HCT116 (cell line): ENCODE data around the gene OXCT2. TPM values are rescaled to one million over a fixed set of nuclear protein-coding genes. Genes with fewer than 3 reads are reported as not detected.
A peak's percentile ranks its signal among the peaks of the same experiment; 100 is the strongest.

Source experiments
- ATAC-seq: fragments of 200-7000 bp; cut with Tn5 transposase; 2 replicates; pipeline ENCODE4 v1.9.1; 2020; ENCODE audit warnings: mild to moderate bottlenecking, moderate library complexity
- BruUV-seq: library from RNA; stranded (reverse); fragments of 400-500 nt; replicated peaks from 2 replicates; lab custom pipeline; 2021; lab: Mats Ljungman, UMichigan
- CTCF ChIA-PET: fragments of 300-600 bp; sonication (Branson Sonifier 250); formaldehyde crosslinking; loops from one replicate; lab custom pipeline; 2021; ENCODE audit warnings: antibody characterized with exemption; lab: Charles Lee
- POLR2A ChIA-PET: fragments of 300-600, 350-600 bp; sonication (Branson Sonifier 250); formaldehyde crosslinking; loops from one replicate; lab custom pipeline; 2021; ENCODE audit warnings: antibody characterized with exemption; lab: Charles Lee
- RAD21 ChIA-PET, 2 experiments: fragments of 300-600 bp; sonication (Branson Sonifier 250); formaldehyde crosslinking; loops; one replicate each; lab custom pipeline; 2023; ENCODE audit warnings: low total read pairs in 2 of 2; ENCODE audit not compliant: uncharacterized antibody in 2 of 2, unreplicated experiment in 2 of 2, low non-redundant PET in 1 of 2; lab: Charles Lee
- DNase-seq: peaks from one replicate; pipeline ENCODE4 v3.0.0-alpha.2; 2010; ENCODE audit warnings: low read depth, low spot score
- H2AFZ ChIP-seq: fragments of 200-600 bp; shearing (Covaris generic), sonication (generic); 2 replicates; pipeline ENCODE4 v1.6.1; 2017; ENCODE audit warnings: low read depth, mixed run types, mixed read lengths, antibody characterized with exemption, low read length; ENCODE audit not compliant: poor library complexity, severe bottlenecking
- H3K27ac ChIP-seq: 2 replicates; pipeline ENCODE4 v1.5.1; 2012; ENCODE audit warnings: low read depth, low read length
- H3K27me3 ChIP-seq: fragments of 200-600 bp; sonication (generic); 2 replicates; pipeline ENCODE4 v1.6.1; 2016; ENCODE audit warnings: mixed run types, low read length, mixed read lengths; ENCODE audit not compliant: insufficient read depth
- H3K36me3 ChIP-seq, 2 experiments: fragments of 200-500 bp in 1 of 2; fragments of 200-600 bp in 1 of 2; sonication (Bioruptor generic) in 1 of 2; sonication (generic) in 1 of 2; 2 replicates each; pipeline versions ENCODE4 v1.5.1 to v1.6.1; 2014 to 2016; ENCODE audit warnings: low read length in 2 of 2, inconsistent platforms in 1 of 2, mixed read lengths in 1 of 2, mixed run types in 1 of 2; ENCODE audit not compliant: insufficient read depth in 2 of 2, control insufficient read depth in 1 of 2
- H3K4me1 ChIP-seq, 2 experiments: fragments of 200-600 bp in 1 of 2; sonication (generic) in 1 of 2; 2 replicates each; pipeline versions ENCODE4 v1.5.1 to v1.6.1; 2012 to 2017; ENCODE audit warnings: low read length in 2 of 2, inconsistent platforms in 1 of 2, mild to moderate bottlenecking in 1 of 2, mixed read lengths in 1 of 2, mixed run types in 1 of 2, moderate library complexity in 1 of 2; ENCODE audit not compliant: insufficient read depth in 2 of 2, control insufficient read depth in 1 of 2
- H3K4me2 ChIP-seq: fragments of 200-600 bp; sonication (generic); 2 replicates; pipeline ENCODE4 v1.6.1; 2017; ENCODE audit warnings: mixed run types, low read length, mixed read lengths
- H3K4me3 ChIP-seq, 2 experiments: fragments of 200-600 bp in 1 of 2; sonication (generic) in 1 of 2; replicated peaks in 1 of 2; 2 replicates each; pipeline ENCODE4 v1.5.1; 2011 to 2016; ENCODE audit warnings: low read length in 2 of 2, control low read depth in 1 of 2, low read depth in 1 of 2, mild to moderate bottlenecking in 1 of 2, mixed read lengths in 1 of 2, mixed run types in 1 of 2
- H3K79me2 ChIP-seq: fragments of 200-600 bp; sonication (generic); 2 replicates; pipeline ENCODE4 v1.6.1; 2017; ENCODE audit warnings: mild to moderate bottlenecking, mixed run types, low read length, moderate library complexity, mixed read lengths; ENCODE audit not compliant: insufficient read depth
- H3K9ac ChIP-seq: fragments of 200-600 bp; sonication (generic); 2 replicates; pipeline ENCODE4 v1.6.1; 2016; ENCODE audit warnings: low read length, mixed read lengths
- H3K9me2 ChIP-seq: fragments of 200-600 bp; sonication (generic), shearing (Covaris generic); 2 replicates; pipeline ENCODE4 v1.6.1; 2017; ENCODE audit warnings: mixed run types, mild to moderate bottlenecking, moderate library complexity; ENCODE audit not compliant: insufficient read depth
- H3K9me3 ChIP-seq, 2 experiments: fragments of 200-500 bp in 1 of 2; fragments of 200-600 bp in 1 of 2; sonication (Bioruptor generic) in 1 of 2; sonication (generic) in 1 of 2; 2 replicates each; pipeline ENCODE4 v1.6.1; 2014 to 2017; ENCODE audit warnings: low read length in 2 of 2, mixed read lengths in 2 of 2, inconsistent platforms in 1 of 2, low read depth in 1 of 2, mild to moderate bottlenecking in 1 of 2, mixed run types in 1 of 2, moderate library complexity in 1 of 2; ENCODE audit not compliant: control insufficient read depth in 1 of 2, insufficient read depth in 1 of 2
- H4K20me1 ChIP-seq: fragments of 200-600 bp; sonication (generic), shearing (Covaris generic); 2 replicates; pipeline ENCODE4 v1.6.1; 2017; ENCODE audit warnings: mixed run types, mild to moderate bottlenecking, moderate library complexity; ENCODE audit not compliant: insufficient read depth
- CBX3 ChIP-seq: IDR thresholded peaks from 2 replicates; pipeline ENCODE4 v1.6.1; 2012; ENCODE audit warnings: low read depth
- CEBPB ChIP-seq: IDR thresholded peaks from 2 replicates; pipeline ENCODE4 v1.6.1; 2012; ENCODE audit warnings: low read depth
- MAX ChIP-seq: IDR thresholded peaks from 2 replicates; pipeline ENCODE4 v1.6.1; 2012
- POLR2A ChIP-seq: IDR thresholded peaks from 2 replicates; pipeline ENCODE4 v1.7.0; 2011; ENCODE audit warnings: borderline replicate concordance; ENCODE audit not compliant: insufficient read depth, insufficient read length; ENCODE audit errors: extremely low read depth
- SP1 ChIP-seq: IDR thresholded peaks from 2 replicates; pipeline ENCODE4 v1.6.1; 2012; ENCODE audit warnings: low read depth
- ZBTB33 ChIP-seq: IDR thresholded peaks from 2 replicates; pipeline ENCODE4 v1.6.1; 2011; ENCODE audit warnings: mild to moderate bottlenecking, low read length, moderate library complexity; ENCODE audit not compliant: insufficient replicate concordance; ENCODE audit errors: extremely low read depth
- ZFX ChIP-seq: fragments of 450-650 bp; IDR thresholded peaks from 2 replicates; pipeline ENCODE4 v1.6.1; 2017
- intact Hi-C: fragments of 100-400 bp; cut with micrococcal nuclease; formaldehyde crosslinking; loops from 2 replicates; pipeline ENCODE4 v1.10.0; 2022
- total RNA-seq: library from RNA; stranded (reverse); gene quantifications from one replicate; pipeline ENCODE4 v1.2.1, GENCODE V29; 2021; ENCODE audit not compliant: unreplicated experiment

The OXCT2 gene
- total RNA-seq, 1 experiment from 2014 or later: 3.7 TPM

- no peak overlapping the region for H3K9ac ChIP-seq
- RAD21 ChIA-PET: no interaction called here
- 0 out of 2 replicates have a peak, but pooled peaks cover 2% of the 10 kb centered on the region for H3K79me2 ChIP-seq
- no peaks in the 10 kb centered on the region for H3K9me3 ChIP-seq
- no peaks in the 10 kb centered on the region for H3K4me1 ChIP-seq
- no TSS peak for BruUV-seq
- H2AFZ ChIP-seq: no peak overlapping the region
- H3K27me3 ChIP-seq: no peaks in the 10 kb centered on the region
- intact Hi-C loops: no loop called here
- no peak overlapping the region for H3K4me2 ChIP-seq
- ATAC-seq (no peak), DNase-seq (no peak)
- no peak overlapping the region for H3K27ac ChIP-seq
- CTCF ChIA-PET: no interaction called here
- H3K9me2 ChIP-seq: no peaks in the 10 kb centered on the region
- no peak overlapping the region for H3K4me3 ChIP-seq
- POLR2A ChIA-PET: no interaction called here
- H3K36me3 ChIP-seq: peaks cover 38 to 67% of the 10 kb centered on the region in 2 experiments; a peak in 3 of 4 replicates
- TF ChIP-seq MAX: no peak
- TF ChIP-seq ZFX: 0 out of 2 replicates have a peak, but pooled peaks have one; percentile 1
- H4K20me1 ChIP-seq: no peaks in the 10 kb centered on the region
Measured at GRCh38 chr1:39754906-39755504, 16.1 kb downstream of the OXCT2 start.

- Histone ChIP-seq H3K4me2 (no peak overlapping the region), H3K36me3 (peaks cover 45 to 69% of the 10 kb centered on the region in 2 experiments; a peak in 3 of 4 replicates), H3K79me2 (0 out of 2 replicates have a peak, but pooled peaks cover 2% of the 10 kb centered on the region), H2AFZ (no peak overlapping the region), H3K4me1 (no peaks in the 10 kb centered on the region), H3K27me3 (no peaks in the 10 kb centered on the region), H3K27ac (no peak overlapping the region), H3K4me3 (no peak overlapping the region), H3K9ac (no peak overlapping the region), H3K9me3 (no peaks in the 10 kb centered on the region), H4K20me1 (no peaks in the 10 kb centered on the region), H3K9me2 (no peaks in the 10 kb centered on the region)
- intact Hi-C loops: no loop called here
- ChIA-PET RAD21 (no interaction called here), POLR2A (no interaction called here), CTCF (no interaction called here)
- no peak for TF ChIP-seq CBX3
- no peak for TF ChIP-seq POLR2A
- TF ChIP-seq ZBTB33: no peak
- TF ChIP-seq SP1: no peak
- no peak for TF ChIP-seq CEBPB
- DNase-seq: no peak
- BruUV-seq: no TSS peak
- no peak for ATAC-seq
Measured at GRCh38 chr1:39754026-39754570, 17.1 kb downstream of the OXCT2 start.
